ENCODE results near the gene GIT1.

GRCh38 chr17:29573558-29573869 is 15.9 kb downstream of the GIT1 start:
- no peak for TF ChIP-seq POLR2A (IDR thresholded peaks at IDR 0.05)
- no peak for TF ChIP-seq CTCF (IDR thresholded peaks at IDR 0.05)

All from testis (tissue), 2 donors.